OCI-LY1 (cell line): ENCODE data around the gene NCF2.

Source experiments
- EZH2 ChIP-seq: fragments of 200-600 bp; sonication (generic), shearing (Covaris generic); IDR thresholded peaks from 2 replicates; pipeline ENCODE4 v1.8.0; 2017; ENCODE audit warnings: borderline replicate concordance, mixed run types, mild to moderate bottlenecking, antibody characterized with exemption, low read length, moderate library complexity, mixed read lengths
- TF ChIP-seq, protein P1 (sequence below): fragments of 200-600 bp; sonication (generic), shearing (Covaris generic); IDR thresholded peaks from 2 replicates; pipeline ENCODE4 v1.5.1; 2017; ENCODE audit warnings: mild to moderate bottlenecking, antibody characterized with exemption, low read length, moderate library complexity, mixed read lengths

GRCh38 chr1:183584147-183584546 lies 6.1 kb downstream of the NCF2 start:
- TF ChIP-seq EZH2 = no peak
- TF ChIP-seq, protein P1, sequence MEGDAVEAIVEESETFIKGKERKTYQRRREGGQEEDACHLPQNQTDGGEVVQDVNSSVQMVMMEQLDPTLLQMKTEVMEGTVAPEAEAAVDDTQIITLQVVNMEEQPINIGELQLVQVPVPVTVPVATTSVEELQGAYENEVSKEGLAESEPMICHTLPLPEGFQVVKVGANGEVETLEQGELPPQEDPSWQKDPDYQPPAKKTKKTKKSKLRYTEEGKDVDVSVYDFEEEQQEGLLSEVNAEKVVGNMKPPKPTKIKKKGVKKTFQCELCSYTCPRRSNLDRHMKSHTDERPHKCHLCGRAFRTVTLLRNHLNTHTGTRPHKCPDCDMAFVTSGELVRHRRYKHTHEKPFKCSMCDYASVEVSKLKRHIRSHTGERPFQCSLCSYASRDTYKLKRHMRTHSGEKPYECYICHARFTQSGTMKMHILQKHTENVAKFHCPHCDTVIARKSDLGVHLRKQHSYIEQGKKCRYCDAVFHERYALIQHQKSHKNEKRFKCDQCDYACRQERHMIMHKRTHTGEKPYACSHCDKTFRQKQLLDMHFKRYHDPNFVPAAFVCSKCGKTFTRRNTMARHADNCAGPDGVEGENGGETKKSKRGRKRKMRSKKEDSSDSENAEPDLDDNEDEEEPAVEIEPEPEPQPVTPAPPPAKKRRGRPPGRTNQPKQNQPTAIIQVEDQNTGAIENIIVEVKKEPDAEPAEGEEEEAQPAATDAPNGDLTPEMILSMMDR = no peak
